Measurements from ENCODE around the gene METTL25. TPM values are rescaled to one million over a fixed set of nuclear protein-coding genes. Genes with fewer than 3 reads are reported as not detected.

METTL25 gene
- total and polyA plus RNA-seq, 2 of the 8 experiments (the other 6 are each of a cell fraction or from before 2014, with no cell fraction given), result 2.4 to 8.3 TPM

DNA sequence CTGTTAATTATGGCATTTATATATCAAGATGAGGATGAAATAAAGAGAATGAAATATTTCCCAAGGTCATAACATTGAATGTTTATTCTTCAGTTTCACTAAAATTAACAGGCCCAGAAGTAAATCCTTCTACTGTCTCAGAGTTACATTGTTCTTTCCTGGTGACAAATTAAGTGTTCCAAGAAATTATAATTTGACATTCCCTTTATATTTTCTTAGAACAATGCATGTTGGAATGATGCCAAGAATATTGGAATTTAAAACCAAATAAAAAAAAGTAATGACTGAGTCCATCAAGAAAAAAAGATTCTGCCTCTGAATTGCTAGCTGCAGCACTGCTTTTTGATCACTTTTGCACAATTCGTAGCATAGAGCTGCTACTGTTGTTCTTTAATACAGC is 152.1 kb downstream of the METTL25 start (continued):
- TF ChIP-seq RXRA (IDR thresholded peaks at IDR 0.05; ENCODE audit: insufficient read depth, low read depth, low read length), result no peak
- TF ChIP-seq TCF12 (IDR thresholded peaks at IDR 0.05; ENCODE audit: low read depth, low read length), result no peak
- no peak for TF ChIP-seq SP4 (IDR thresholded peaks at IDR 0.05; ENCODE audit: low read length)
- no peak for TF ChIP-seq YY1 (IDR thresholded peaks at IDR 0.05; ENCODE audit: low read depth, low read length)
- TF ChIP-seq SAP30 (IDR thresholded peaks at IDR 0.05; ENCODE audit: insufficient read depth, insufficient replicate concordance, low read length), result no peak
- no peak for TF ChIP-seq POU5F1 (IDR thresholded peaks at IDR 0.05; ENCODE audit: low read depth, low read length)
- TF ChIP-seq POLR2A (IDR thresholded peaks at IDR 0.05; ENCODE audit: control extremely low read depth in 1 of 2, low read depth in 2 of 2, low read length in 2 of 2), result no peak
- no peak for TF ChIP-seq POLR2AphosphoS5 (IDR thresholded peaks at IDR 0.05; ENCODE audit: low read depth, low read length)
- TF ChIP-seq CBX8 (IDR thresholded peaks at IDR 0.05; ENCODE audit: borderline replicate concordance, low read depth, low read length), result no peak
